GM12878 (cell line): ENCODE data around the gene EIF4B. TPM values are rescaled to one million over a fixed set of nuclear protein-coding genes. Genes with fewer than 3 reads are reported as not detected.

Experiments used
- ATAC-seq: fragments of 200-7000 bp; cut with Tn5 transposase; 3 replicates; pipeline ENCODE4 v1.9.1; 2020; ENCODE audit warnings: mild to moderate bottlenecking, moderate library complexity
- BruUV-seq: library from RNA; stranded (reverse); fragments of 400-500 nt; replicated peaks from 2 replicates; lab custom pipeline; 2021; lab: Mats Ljungman, UMichigan
- CTCF ChIA-PET: fragments of 300-600 bp; sonication (Branson Sonifier 250); formaldehyde crosslinking; extraction: SDS; loops from one replicate; lab custom pipeline; 2021; ENCODE audit warnings: inconsistent platforms; lab: Yijun Ruan, JAX
- POLR2A ChIA-PET: fragments of 350-600 bp; formaldehyde crosslinking; extraction: SDS; loops from one replicate; lab custom pipeline; 2021; ENCODE audit warnings: inconsistent platforms; lab: Charles Lee
- RAD21 ChIA-PET: fragments of 300-600 bp; sonication (Branson Sonifier 250); formaldehyde crosslinking; loops from one replicate; lab custom pipeline; 2023; ENCODE audit warnings: antibody characterized with exemption; ENCODE audit not compliant: unreplicated experiment; lab: Charles Lee
- SMC1A ChIA-PET: fragments of 300-600 bp; sonication (Branson Sonifier 250); formaldehyde crosslinking; loops from one replicate; lab custom pipeline; 2023; ENCODE audit not compliant: unreplicated experiment, uncharacterized antibody; lab: Charles Lee
- DNase-seq: peaks from one replicate; pipeline ENCODE4 v3.0.0-alpha.2; 2011; ENCODE audit warnings: low read depth, low spot score
- FAIRE-seq: peaks from 3 replicates; lab custom pipeline; 2011; peaks lifted over from hg19 to GRCh38; lab: Jason Lieb, UNC
- H2AFZ ChIP-seq: 2 replicates; pipeline ENCODE4 v1.6.0; 2011; ENCODE audit warnings: low read depth, low read length, control low read depth; ENCODE audit not compliant: control insufficient read depth
- H3K27ac ChIP-seq: 2 replicates; pipeline ENCODE4 v1.5.1; 2011; ENCODE audit warnings: control low read depth; ENCODE audit not compliant: control insufficient read depth, insufficient read depth
- H3K27me3 ChIP-seq, 2 experiments: replicated peaks in 1 of 2; 2 replicates each; pipeline versions ENCODE4 v1.6.0 to v1.6.1; 2011; ENCODE audit warnings: low read length in 1 of 2; ENCODE audit not compliant: control insufficient read depth in 2 of 2, insufficient read depth in 2 of 2
- H3K36me3 ChIP-seq, 2 experiments: 2 replicates each; pipeline ENCODE4 v1.5.1; 2011; ENCODE audit warnings: low read length in 1 of 2; ENCODE audit not compliant: control insufficient read depth in 2 of 2, insufficient read depth in 2 of 2
- H3K4me1 ChIP-seq: 2 replicates; pipeline ENCODE4 v1.6.1; 2011; ENCODE audit warnings: mild to moderate bottlenecking, low read length, moderate library complexity, mixed read lengths; ENCODE audit not compliant: control insufficient read depth, insufficient read depth
- H3K4me2 ChIP-seq: 2 replicates; pipeline ENCODE4 v1.6.0; 2011; ENCODE audit warnings: control low read depth; ENCODE audit not compliant: control insufficient read depth, insufficient read depth
- H3K4me3 ChIP-seq: fragments of 200-600 bp; sonication (generic); 2 replicates; pipeline ENCODE4 v1.5.1; 2016
- H3K79me2 ChIP-seq: 2 replicates; pipeline ENCODE4 v1.6.0; 2011; ENCODE audit warnings: low read length; ENCODE audit not compliant: control insufficient read depth, insufficient read depth
- H3K9ac ChIP-seq: 2 replicates; pipeline ENCODE4 v1.8.0; 2011; ENCODE audit warnings: low read length, control low read depth, mixed read lengths; ENCODE audit not compliant: control insufficient read depth, insufficient read depth
- H3K9me3 ChIP-seq: replicated peaks from 3 replicates; pipeline ENCODE4 v1.5.1; 2011; ENCODE audit warnings: mild to moderate bottlenecking, low read length; ENCODE audit not compliant: control insufficient read depth, insufficient read depth
- H4K20me1 ChIP-seq: 2 replicates; pipeline ENCODE4 v1.6.0; 2011; ENCODE audit not compliant: control insufficient read depth, insufficient read depth
- ASH2L ChIP-seq: fragments of 300-600, 200-600 bp; sonication (generic); IDR thresholded peaks from 2 replicates; pipeline ENCODE4 v1.6.1; 2017; ENCODE audit warnings: low read depth, mild to moderate bottlenecking, borderline replicate concordance
- ATF2 ChIP-seq: IDR thresholded peaks from 2 replicates; pipeline ENCODE4 v1.6.1; 2012; ENCODE audit warnings: low read length, inconsistent platforms
- BHLHE40 ChIP-seq, 2 experiments: fragments of 450-650 bp in 1 of 2; IDR thresholded peaks; 2 replicates each; pipeline ENCODE4 v1.6.1; 2011 to 2017; ENCODE audit warnings: low read depth in 2 of 2, borderline replicate concordance in 1 of 2, improper control_type of control experiment in 1 of 2, low read length in 1 of 2, mild to moderate bottlenecking in 1 of 2
- BRCA1 ChIP-seq: IDR thresholded peaks from 2 replicates; pipeline ENCODE4 v1.6.1; 2011; ENCODE audit warnings: low read depth, low read length, improper control_type of control experiment
- CHD2 ChIP-seq: IDR thresholded peaks from 2 replicates; pipeline ENCODE4 v1.6.1; 2011; ENCODE audit warnings: low read depth, low read length, improper control_type of control experiment, borderline replicate concordance
- HDAC6 ChIP-seq: fragments of 200-600 bp; sonication (generic); IDR thresholded peaks from one replicate; pipeline ENCODE4 v1.8.0; 2017; ENCODE audit warnings: antibody characterized with exemption; ENCODE audit not compliant: unreplicated experiment
- IKZF2 ChIP-seq, 2 experiments: fragments of 450-650 bp; IDR thresholded peaks; 2 replicates each; pipeline ENCODE4 v1.6.1; 2017; ENCODE audit warnings: mild to moderate bottlenecking in 2 of 2, moderate library complexity in 2 of 2
- RFX5 ChIP-seq: IDR thresholded peaks from 2 replicates; pipeline ENCODE4 v1.6.1; 2011; ENCODE audit warnings: low read depth, low read length, improper control_type of control experiment
- USF2 ChIP-seq: IDR thresholded peaks from 2 replicates; pipeline ENCODE4 v1.6.1; 2011; ENCODE audit warnings: low read depth, low read length, improper control_type of control experiment, borderline replicate concordance
- ZSCAN29 ChIP-seq: fragments of 450-650 bp; IDR thresholded peaks from 2 replicates; pipeline ENCODE4 v1.6.1; 2017; ENCODE audit warnings: mild to moderate bottlenecking, moderate library complexity
- WGBS: methylation state at CpG from one replicate; pipeline ENCODE4 v1.1.6; 2016; ENCODE audit warnings: low lambda C conversion rate; ENCODE audit not compliant: insufficient replicate concordance, insufficient coverage; ENCODE audit errors: missing lambda C conversion rate; 5-methylcytosine and 5-hydroxymethylcytosine counted together
- in situ Hi-C: fragments of 300-500 bp; cut with MboI; formaldehyde crosslinking; loops from 9 replicates; pipeline ENCODE4 v1.14.3; 2018; ENCODE audit warnings: mixed read lengths
- intact Hi-C: fragments of 100-400 bp; cut with micrococcal nuclease; formaldehyde crosslinking; loops from one replicate; pipeline ENCODE4 v1.14.2; 2022; ENCODE audit not compliant: unreplicated experiment
- polyA plus RNA-seq, 11 experiments: library from polyadenylated mRNA; depleted of rRNA in 4 of 11; unstranded in 6 of 11; stranded (reverse) in 5 of 11; fragments of >200 nt; fragmentation: Nextera tagmentation in 4 of 11; fragmentation: Illumina TruSeq in 1 of 11; extraction: Ambion mirVana in 4 of 11; extraction: Trizol in 1 of 11; gene quantifications; 1 replicate in 1 of 11; 2 replicates in 10 of 11; pipeline versions ENCODE4 v1.2.1 to v1.2.3, GENCODE V29; 2011 to 2016; ENCODE audit warnings: inconsistent platforms in 2 of 11, missing spikeins in 2 of 11, low read depth in 1 of 11
- total RNA-seq, 4 experiments: library from RNA; depleted of rRNA in 3 of 4; stranded (reverse); fragments of >200 nt in 3 of 4; fragmentation: Illumina TruSeq in 1 of 4; extraction: Trizol in 1 of 4; gene quantifications; 2 replicates each; pipeline versions ENCODE4 v1.2.1 to v1.2.3, GENCODE V29; 2013 to 2021
- TF ChIP-seq, protein P1 (sequence below): fragments of 450-650 bp; IDR thresholded peaks from 2 replicates; pipeline ENCODE4 v1.6.1; 2017; ENCODE audit warnings: mild to moderate bottlenecking, low read depth, inconsistent platforms; ENCODE audit not compliant: poor library complexity, severe bottlenecking
- TF ChIP-seq, protein P2 (sequence below): IDR thresholded peaks from 2 replicates; pipeline ENCODE4 v1.6.1; 2012; ENCODE audit warnings: low read depth, low read length, improper control_type of control experiment
- TF ChIP-seq, protein P3 (sequence below): IDR thresholded peaks from 2 replicates; pipeline ENCODE4 v1.6.1; 2011; ENCODE audit warnings: borderline replicate concordance, low read depth, mild to moderate bottlenecking, moderate library complexity, low read length; ENCODE audit not compliant: insufficient read depth, poor library complexity, severe bottlenecking
- TF ChIP-seq, protein P4 (sequence below): fragments of 450-650 bp; IDR thresholded peaks from 2 replicates; pipeline ENCODE4 v1.6.1; 2016; ENCODE audit warnings: mild to moderate bottlenecking

EIF4B gene
- total and polyA plus RNA-seq, 10 of the 15 experiments (the other 5 are each of a cell fraction or from before 2014, with no cell fraction given) = 123 to 752 (median 431) TPM

GRCh38 chr12:53051881-53052412, 45.7 kb downstream of the EIF4B start:
- H3K4me3 ChIP-seq = no peak overlapping the region
- intact Hi-C loops = loop anchor here (5.0 kb wide), 1 partner anchor 45 kb away; the partner anchor contains the start of gene IGFBP6
- WGBS = 80% methylated on average over 5 of the region's 7 CpGs
- no peaks in the 10 kb centered on the region for H3K9me3 ChIP-seq
- no peaks in the 10 kb centered on the region; the same call in 1 of the 2 replicates for H4K20me1 ChIP-seq
- CTCF ChIA-PET = interaction anchor here (0.9 to 1.5 kb wide), 4 partner anchors 9 to 216 kb away, joined by 3 to 6 read pairs (median 5); partner anchors contain the start of gene ESPL1
- no peak overlapping the region for H3K9ac ChIP-seq
- POLR2A ChIA-PET = interaction anchor here (0.6 kb wide), 2 partner anchors 10 to 155 kb away, joined by 3 read pairs; no protein-coding TSS in a partner anchor
- in situ Hi-C loops = no loop called here
- H3K36me3 ChIP-seq = no peaks in the 10 kb centered on the region
- no peak overlapping the region for H2AFZ ChIP-seq
- ATAC-seq (no peak), FAIRE-seq (no peak), DNase-seq (no peak)
- no peaks in the 10 kb centered on the region for H3K79me2 ChIP-seq
- SMC1A ChIA-PET = no interaction called here
- H3K4me2 ChIP-seq = no peak overlapping the region
- RAD21 ChIA-PET = no interaction called here
- H3K27ac ChIP-seq = no peak overlapping the region
- H3K4me1 ChIP-seq = peaks cover 17% of the 10 kb centered on the region
- no peaks in the 10 kb centered on the region for H3K27me3 ChIP-seq
- BruUV-seq = no TSS peak
- TF ChIP-seq BRCA1 (no peak), ASH2L (no peak), USF2 (no peak), RFX5 (no peak), IKZF2 (IDR thresholded peaks at IDR 0.05) (no peak), ZSCAN29 (no peak), HDAC6 (no peak), ATF2 (no peak), BHLHE40 (IDR thresholded peaks at IDR 0.05; ENCODE audit: borderline replicate concordance in 1 of 2, low read depth in 2 of 2, low read length in 1 of 2) (no peak), CHD2 (no peak)
- TF ChIP-seq, protein P1, sequence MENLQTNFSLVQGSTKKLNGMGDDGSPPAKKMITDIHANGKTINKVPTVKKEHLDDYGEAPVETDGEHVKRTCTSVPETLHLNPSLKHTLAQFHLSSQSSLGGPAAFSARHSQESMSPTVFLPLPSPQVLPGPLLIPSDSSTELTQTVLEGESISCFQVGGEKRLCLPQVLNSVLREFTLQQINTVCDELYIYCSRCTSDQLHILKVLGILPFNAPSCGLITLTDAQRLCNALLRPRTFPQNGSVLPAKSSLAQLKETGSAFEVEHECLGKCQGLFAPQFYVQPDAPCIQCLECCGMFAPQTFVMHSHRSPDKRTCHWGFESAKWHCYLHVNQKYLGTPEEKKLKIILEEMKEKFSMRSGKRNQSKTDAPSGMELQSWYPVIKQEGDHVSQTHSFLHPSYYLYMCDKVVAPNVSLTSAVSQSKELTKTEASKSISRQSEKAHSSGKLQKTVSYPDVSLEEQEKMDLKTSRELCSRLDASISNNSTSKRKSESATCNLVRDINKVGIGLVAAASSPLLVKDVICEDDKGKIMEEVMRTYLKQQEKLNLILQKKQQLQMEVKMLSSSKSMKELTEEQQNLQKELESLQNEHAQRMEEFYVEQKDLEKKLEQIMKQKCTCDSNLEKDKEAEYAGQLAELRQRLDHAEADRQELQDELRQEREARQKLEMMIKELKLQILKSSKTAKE = no peak
- TF ChIP-seq, protein P2, sequence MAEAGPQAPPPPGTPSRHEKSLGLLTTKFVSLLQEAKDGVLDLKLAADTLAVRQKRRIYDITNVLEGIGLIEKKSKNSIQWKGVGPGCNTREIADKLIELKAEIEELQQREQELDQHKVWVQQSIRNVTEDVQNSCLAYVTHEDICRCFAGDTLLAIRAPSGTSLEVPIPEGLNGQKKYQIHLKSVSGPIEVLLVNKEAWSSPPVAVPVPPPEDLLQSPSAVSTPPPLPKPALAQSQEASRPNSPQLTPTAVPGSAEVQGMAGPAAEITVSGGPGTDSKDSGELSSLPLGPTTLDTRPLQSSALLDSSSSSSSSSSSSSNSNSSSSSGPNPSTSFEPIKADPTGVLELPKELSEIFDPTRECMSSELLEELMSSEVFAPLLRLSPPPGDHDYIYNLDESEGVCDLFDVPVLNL = no peak
- TF ChIP-seq, protein P3, sequence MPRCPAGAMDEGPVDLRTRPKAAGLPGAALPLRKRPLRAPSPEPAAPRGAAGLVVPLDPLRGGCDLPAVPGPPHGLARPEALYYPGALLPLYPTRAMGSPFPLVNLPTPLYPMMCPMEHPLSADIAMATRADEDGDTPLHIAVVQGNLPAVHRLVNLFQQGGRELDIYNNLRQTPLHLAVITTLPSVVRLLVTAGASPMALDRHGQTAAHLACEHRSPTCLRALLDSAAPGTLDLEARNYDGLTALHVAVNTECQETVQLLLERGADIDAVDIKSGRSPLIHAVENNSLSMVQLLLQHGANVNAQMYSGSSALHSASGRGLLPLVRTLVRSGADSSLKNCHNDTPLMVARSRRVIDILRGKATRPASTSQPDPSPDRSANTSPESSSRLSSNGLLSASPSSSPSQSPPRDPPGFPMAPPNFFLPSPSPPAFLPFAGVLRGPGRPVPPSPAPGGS = no peak
- TF ChIP-seq, protein P4, sequence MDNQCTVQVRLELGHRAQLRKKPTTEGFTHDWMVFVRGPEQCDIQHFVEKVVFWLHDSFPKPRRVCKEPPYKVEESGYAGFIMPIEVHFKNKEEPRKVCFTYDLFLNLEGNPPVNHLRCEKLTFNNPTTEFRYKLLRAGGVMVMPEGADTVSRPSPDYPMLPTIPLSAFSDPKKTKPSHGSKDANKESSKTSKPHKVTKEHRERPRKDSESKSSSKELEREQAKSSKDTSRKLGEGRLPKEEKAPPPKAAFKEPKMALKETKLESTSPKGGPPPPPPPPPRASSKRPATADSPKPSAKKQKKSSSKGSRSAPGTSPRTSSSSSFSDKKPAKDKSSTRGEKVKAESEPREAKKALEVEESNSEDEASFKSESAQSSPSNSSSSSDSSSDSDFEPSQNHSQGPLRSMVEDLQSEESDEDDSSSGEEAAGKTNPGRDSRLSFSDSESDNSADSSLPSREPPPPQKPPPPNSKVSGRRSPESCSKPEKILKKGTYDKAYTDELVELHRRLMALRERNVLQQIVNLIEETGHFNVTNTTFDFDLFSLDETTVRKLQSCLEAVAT = no peak
